ENCODE data around the gene ADGRG2. TPM values are rescaled to one million over a fixed set of nuclear protein-coding genes. Genes with fewer than 3 reads are reported as not detected.

Gene ADGRG2
- total RNA-seq, 1 experiment from 2014 or later, result not detected

- no peak for TF ChIP-seq SP1 (IDR thresholded peaks at IDR 0.05; ENCODE audit: low read depth)
- TF ChIP-seq CTCF (IDR thresholded peaks at IDR 0.05 in 2 of 3, conservative IDR thresholded peaks at IDR 0.05 in 1 of 3; ENCODE audit: borderline replicate concordance in 1 of 3, insufficient read depth in 1 of 3, low read depth in 2 of 3, low read length in 2 of 3), result no peak
- no peak for TF ChIP-seq MAX (IDR thresholded peaks at IDR 0.05)
- TF ChIP-seq POLR2A (IDR thresholded peaks at IDR 0.05; ENCODE audit: borderline replicate concordance, extremely low read depth, insufficient read depth, insufficient read length), result no peak
- no peak for TF ChIP-seq FOSL1 (IDR thresholded peaks at IDR 0.05; ENCODE audit: low read depth)
- no peak for TF ChIP-seq ZNF274 (IDR thresholded peaks at IDR 0.05; ENCODE audit: low read depth, low read length)
- no peak for TF ChIP-seq CBX3 (IDR thresholded peaks at IDR 0.05; ENCODE audit: low read depth)
- no peak for TF ChIP-seq JUND (IDR thresholded peaks at IDR 0.05)
- TF ChIP-seq EZH2 (IDR thresholded peaks at IDR 0.05), result no peak
- no peak for TF ChIP-seq ZBTB33 (IDR thresholded peaks at IDR 0.05; ENCODE audit: extremely low read depth, insufficient replicate concordance, low read length)
- TF ChIP-seq ATF3 (IDR thresholded peaks at IDR 0.05), result no peak
- no peak for TF ChIP-seq REST (IDR thresholded peaks at IDR 0.05; ENCODE audit: low read depth)
- no peak for TF ChIP-seq SIN3A (IDR thresholded peaks at IDR 0.05; ENCODE audit: low read depth)
- TF ChIP-seq SRF (IDR thresholded peaks at IDR 0.05; ENCODE audit: low read depth), result no peak
- TF ChIP-seq ZFX (IDR thresholded peaks at IDR 0.05), result no peak
- no peak overlapping the region for H3K9ac ChIP-seq (ENCODE audit: low read length)
- no peaks in the 10 kb centered on the region for H3K79me2 ChIP-seq (ENCODE audit: insufficient read depth, low read length)
- RAD21 ChIA-PET (ENCODE audit: low non-redundant PET in 1 of 2, low total read pairs in 2 of 2, uncharacterized antibody in 2 of 2, unreplicated experiment in 2 of 2), result no interaction called here
- no peaks in the 10 kb centered on the region for H3K4me1 ChIP-seq (ENCODE audit: control insufficient read depth in 1 of 2, insufficient read depth in 2 of 2, low read length in 2 of 2)
- CTCF ChIA-PET, result no interaction called here
- H3K4me2 ChIP-seq (ENCODE audit: low read length), result no peak overlapping the region
- intact Hi-C loops (cut with micrococcal nuclease), result no loop called here
- H3K4me3 ChIP-seq (replicated peaks in 1 of 2; ENCODE audit: low read depth in 1 of 2, low read length in 2 of 2), result no peak overlapping the region
- POLR2A ChIA-PET, result no interaction called here
- DNase-seq (ENCODE audit: low read depth, low spot score) (no peak), ATAC-seq (no peak)
- H3K9me2 ChIP-seq (ENCODE audit: insufficient read depth), result no peaks in the 10 kb centered on the region
- no peak overlapping the region for H2AFZ ChIP-seq (ENCODE audit: low read depth, low read length, poor library complexity, severe bottlenecking)
- H3K27ac ChIP-seq (ENCODE audit: low read depth, low read length), result no peak overlapping the region
- no peaks in the 10 kb centered on the region for H3K36me3 ChIP-seq (ENCODE audit: control insufficient read depth in 1 of 2, insufficient read depth in 2 of 2, low read length in 2 of 2)
- no peaks in the 10 kb centered on the region for H3K27me3 ChIP-seq (ENCODE audit: insufficient read depth, low read length)
- H3K9me3 ChIP-seq (ENCODE audit: control insufficient read depth in 1 of 2, insufficient read depth in 1 of 2, low read depth in 1 of 2, low read length in 2 of 2), result no peaks in the 10 kb centered on the region
- H4K20me1 ChIP-seq (ENCODE audit: insufficient read depth), result no peaks in the 10 kb centered on the region
- no TSS peak for BruUV-seq (replicated peaks)
Observed at GRCh38 chrX:19133784-19134183, 11.5 kb upstream of the ADGRG2 start.

Data from HCT116 (cell line).